Hematopoietic multipotent progenitor cell treated with erythropoietin and hydrocortisone succinate and interleukin-3 and kit ligand, for 4 days (in vitro differentiated cells): Measurements from ENCODE around the gene PINK1.

Source experiments
- DNase-seq: peaks from one replicate; pipeline ENCODE4 v3.0.0-alpha.2; 2015

Gene PINK1

GRCh38 chr1:20683614-20684013 lies 50.4 kb downstream of the PINK1 start:
- DNase-seq: no peak

GRCh38 chr1:20684050-20684620 lies 50.9 kb downstream of the PINK1 start:
- no peak for DNase-seq

- no peak for DNase-seq
Observed at GRCh38 chr1:20684651-20685050, 51.4 kb downstream of the PINK1 start.

- no peak for DNase-seq
Observed at GRCh38 chr1:20685099-20685662, 51.9 kb downstream of the PINK1 start.

GRCh38 chr1:20685741-20686140 lies 52.5 kb downstream of the PINK1 start:
- no peak for DNase-seq

- no peak for DNase-seq
Observed at GRCh38 chr1:20686883-20687725, 53.8 kb downstream of the PINK1 start.

- DNase-seq: no peak
Observed at GRCh38 chr1:20689645-20690056, 56.4 kb downstream of the PINK1 start.

GRCh38 chr1:20691872-20692271 lies 58.6 kb downstream of the PINK1 start:
- no peak for DNase-seq

GRCh38 chr1:20693623-20694022 lies 60.4 kb downstream of the PINK1 start:
- DNase-seq: no peak

GRCh38 chr1:20695515-20695914 lies 62.3 kb downstream of the PINK1 start:
- DNase-seq: no peak

- peak; percentile 94 for DNase-seq
Observed at GRCh38 chr1:20696397-20697333, 63.4 kb downstream of the PINK1 start.

GRCh38 chr1:20697563-20697962 lies 64.3 kb downstream of the PINK1 start:
- DNase-seq: no peak

- no peak for DNase-seq
Observed at GRCh38 chr1:20698195-20698910, 65.1 kb downstream of the PINK1 start.

GRCh38 chr1:20699558-20699957 lies 66.3 kb downstream of the PINK1 start:
- DNase-seq: no peak

GRCh38 chr1:20700636-20701215 lies 67.5 kb downstream of the PINK1 start:
- DNase-seq: no peak
